ENCODE measurements around the gene TMEM119.

DNA sequence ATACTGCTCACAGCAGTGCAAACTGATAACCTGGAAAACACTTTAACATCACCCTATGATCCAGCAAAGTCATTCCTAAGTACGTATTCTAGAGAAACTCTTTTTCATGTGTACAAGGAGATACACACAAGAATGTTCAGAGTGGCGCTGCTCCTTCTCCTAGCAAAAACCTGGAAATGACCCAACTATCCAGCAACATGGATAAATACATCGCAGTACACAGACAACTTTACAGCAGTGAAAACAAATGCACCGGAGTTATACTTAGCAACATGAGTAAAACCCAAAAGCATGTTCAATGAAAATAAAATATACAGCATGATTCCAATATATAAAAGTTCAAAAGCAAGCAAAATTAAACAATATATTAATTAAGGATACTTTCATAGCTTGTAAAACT, 55.6 kb downstream of the TMEM119 start:
- TF ChIP-seq, protein P1, sequence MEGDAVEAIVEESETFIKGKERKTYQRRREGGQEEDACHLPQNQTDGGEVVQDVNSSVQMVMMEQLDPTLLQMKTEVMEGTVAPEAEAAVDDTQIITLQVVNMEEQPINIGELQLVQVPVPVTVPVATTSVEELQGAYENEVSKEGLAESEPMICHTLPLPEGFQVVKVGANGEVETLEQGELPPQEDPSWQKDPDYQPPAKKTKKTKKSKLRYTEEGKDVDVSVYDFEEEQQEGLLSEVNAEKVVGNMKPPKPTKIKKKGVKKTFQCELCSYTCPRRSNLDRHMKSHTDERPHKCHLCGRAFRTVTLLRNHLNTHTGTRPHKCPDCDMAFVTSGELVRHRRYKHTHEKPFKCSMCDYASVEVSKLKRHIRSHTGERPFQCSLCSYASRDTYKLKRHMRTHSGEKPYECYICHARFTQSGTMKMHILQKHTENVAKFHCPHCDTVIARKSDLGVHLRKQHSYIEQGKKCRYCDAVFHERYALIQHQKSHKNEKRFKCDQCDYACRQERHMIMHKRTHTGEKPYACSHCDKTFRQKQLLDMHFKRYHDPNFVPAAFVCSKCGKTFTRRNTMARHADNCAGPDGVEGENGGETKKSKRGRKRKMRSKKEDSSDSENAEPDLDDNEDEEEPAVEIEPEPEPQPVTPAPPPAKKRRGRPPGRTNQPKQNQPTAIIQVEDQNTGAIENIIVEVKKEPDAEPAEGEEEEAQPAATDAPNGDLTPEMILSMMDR (conservative IDR thresholded peaks at IDR 0.05; ENCODE audit: low read depth, low read length) = no peak
- no peak for TF ChIP-seq EZH2 (IDR thresholded peaks at IDR 0.05; ENCODE audit: borderline replicate concordance, low read depth, low read length, poor library complexity, severe bottlenecking)
